NK-92 (cell line): ENCODE measurements around the gene TNIK.

Source experiments
- DNase-seq: peaks from one replicate; lab custom pipeline; 2025; ENCODE audit not compliant: unreplicated experiment; lab: John Stamatoyannopoulos, UW

Gene TNIK

DNA sequence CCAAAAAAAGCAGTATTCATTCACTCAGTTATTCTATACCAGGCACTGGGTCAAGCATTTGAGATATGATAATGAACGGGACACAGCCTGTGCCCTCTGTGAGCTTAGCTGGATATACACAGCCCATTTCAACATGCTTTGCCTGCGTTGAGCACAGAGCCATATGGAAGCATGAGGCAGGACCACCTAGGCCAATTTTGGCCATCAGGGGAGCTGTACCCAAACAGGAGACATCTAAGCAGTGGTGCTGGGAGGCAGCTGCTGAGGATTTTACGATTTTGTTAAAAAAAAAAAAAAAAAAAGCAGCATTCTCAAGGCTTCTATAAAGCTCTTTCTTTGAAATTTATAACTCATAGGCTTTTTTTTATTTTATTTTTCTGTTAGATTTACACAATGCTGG is 346.5 kb downstream of the TNIK start:
- DNase-seq: no peak

GRCh38 chr3:171110715-171111114 is 349.5 kb downstream of the TNIK start:
- DNase-seq: no peak

DNA sequence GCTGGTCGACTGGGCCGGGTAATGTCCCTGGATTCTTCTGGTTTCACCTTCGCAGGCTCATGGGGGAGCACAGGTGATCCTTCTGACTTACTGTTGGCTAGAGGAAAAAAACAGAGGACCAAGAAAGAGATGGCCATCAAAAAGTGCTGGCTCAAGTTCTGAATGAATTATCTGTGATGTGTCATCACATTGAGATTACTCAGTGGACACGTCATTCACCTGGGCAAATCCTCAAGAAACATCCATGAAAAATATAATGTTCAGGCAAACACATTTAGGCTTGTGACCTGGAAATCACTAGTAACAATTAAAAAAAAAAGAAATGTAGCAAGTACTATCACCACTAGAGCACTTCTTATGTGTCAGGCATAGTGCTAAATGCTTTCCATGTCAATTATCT is 352.1 kb downstream of the TNIK start:
- DNase-seq: no peak

- no peak for DNase-seq
Measured at GRCh38 chr3:171103185-171103584, 357.0 kb downstream of the TNIK start.

- DNase-seq: no peak
Measured at GRCh38 chr3:171101982-171102641, 358.1 kb downstream of the TNIK start.

DNA sequence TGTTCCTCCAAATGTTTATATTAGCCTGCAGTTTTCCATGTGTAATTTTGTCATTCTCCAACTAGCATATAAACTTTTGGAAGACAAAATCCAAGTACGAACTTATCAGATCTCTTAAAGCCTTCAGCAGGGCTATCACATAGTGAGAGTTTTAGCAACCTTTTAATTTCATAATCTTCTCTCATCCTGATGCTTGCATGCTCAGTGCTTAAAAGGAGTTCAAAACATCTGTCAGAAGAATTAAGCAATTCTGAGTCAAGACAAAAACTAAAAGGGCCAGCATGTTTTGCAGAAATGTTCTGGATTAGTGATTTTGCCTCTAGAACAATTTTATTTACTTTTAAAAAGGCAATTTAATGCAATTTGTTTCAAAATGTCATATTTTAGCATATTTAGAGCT is 360.3 kb downstream of the TNIK start:
- DNase-seq: no peak

GRCh38 chr3:171095063-171095462 is 365.1 kb downstream of the TNIK start:
- no peak for DNase-seq

GRCh38 chr3:171094411-171094810 is 365.8 kb downstream of the TNIK start:
- DNase-seq: no peak

GRCh38 chr3:171093462-171093861 is 366.7 kb downstream of the TNIK start:
- no peak for DNase-seq

- no peak for DNase-seq
Measured at GRCh38 chr3:171092467-171092911, 367.7 kb downstream of the TNIK start.

DNA sequence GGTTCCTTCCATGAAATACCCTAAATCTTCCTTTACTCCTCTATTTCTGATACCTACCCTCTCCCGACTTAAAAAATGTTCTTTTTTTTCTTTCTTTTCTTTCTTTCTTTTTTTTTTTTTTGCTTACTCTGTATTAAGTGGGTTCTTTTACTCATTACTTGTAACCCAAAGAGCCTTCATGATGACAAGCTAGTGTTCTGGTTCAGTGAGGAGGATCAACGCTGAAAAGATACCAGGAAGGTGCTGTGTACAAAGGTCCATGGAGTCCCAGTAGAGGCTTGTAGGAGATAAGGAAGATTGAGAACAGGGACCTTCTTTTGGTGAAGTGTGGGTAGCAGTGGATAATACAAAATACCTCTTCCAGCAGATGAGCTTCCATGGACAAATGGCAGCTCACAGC is 369.9 kb downstream of the TNIK start:
- DNase-seq: no peak

GRCh38 chr3:171088964-171089754 is 371.0 kb downstream of the TNIK start:
- DNase-seq: no peak

DNA sequence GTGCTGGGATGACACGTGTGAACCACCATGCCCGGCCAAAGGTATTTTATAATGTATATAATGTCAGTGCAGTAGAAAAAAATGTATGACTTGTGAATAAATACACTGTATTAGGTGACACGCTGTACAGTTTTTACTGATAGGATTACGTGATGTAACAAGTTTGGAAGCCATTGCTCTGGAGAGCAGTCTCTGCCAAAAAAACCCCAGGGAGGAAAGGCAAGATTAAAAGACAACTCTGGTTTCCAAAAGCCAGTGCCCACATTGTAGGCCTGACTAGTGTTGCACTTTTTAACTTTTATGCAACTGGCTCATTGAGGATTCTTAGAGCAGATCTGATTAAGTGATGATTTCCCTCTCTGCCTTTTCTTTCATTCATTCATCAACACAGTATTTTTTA is 371.7 kb downstream of the TNIK start:
- DNase-seq: no peak

DNA sequence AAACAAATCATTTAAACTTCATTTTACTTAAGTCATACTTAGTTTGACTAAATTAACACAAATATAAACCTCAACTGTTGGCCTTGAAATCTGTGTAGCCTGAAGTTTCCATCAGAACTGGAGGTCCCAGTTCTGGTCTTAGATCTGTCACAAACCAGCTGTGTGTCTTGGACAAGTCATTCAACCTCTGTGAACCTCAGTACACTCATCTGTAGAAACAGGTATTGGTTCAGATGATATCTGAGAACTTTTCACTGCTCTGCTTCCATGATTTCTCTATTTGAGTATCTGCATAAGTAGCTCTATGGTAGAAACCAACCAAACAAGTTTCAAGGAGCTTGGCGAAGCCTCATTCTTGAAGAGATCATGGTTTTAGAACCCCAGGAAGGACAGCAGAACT is 373.3 kb downstream of the TNIK start:
- DNase-seq: no peak

DNA sequence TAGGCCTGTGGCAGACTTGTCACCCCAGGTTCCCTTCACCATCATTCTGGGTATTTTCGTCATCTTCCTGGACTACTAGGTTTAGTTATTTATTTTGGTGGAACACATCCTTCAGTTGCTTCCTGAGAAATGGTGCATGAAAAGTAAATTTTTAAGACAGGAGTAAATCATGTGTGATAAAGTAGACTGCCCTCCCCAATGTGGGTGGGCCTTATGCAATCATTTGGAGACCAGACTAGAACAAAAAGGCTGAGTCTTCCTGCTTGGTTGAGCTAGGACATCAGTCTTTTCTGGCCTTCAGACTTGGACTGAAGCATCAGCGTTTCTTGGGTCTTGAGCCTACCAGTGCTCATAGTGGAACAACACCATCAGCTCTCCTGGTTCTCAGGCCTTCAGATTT is 382.9 kb downstream of the TNIK start:
- no peak for DNase-seq

GRCh38 chr3:171072432-171072831 is 387.8 kb downstream of the TNIK start:
- DNase-seq: no peak

GRCh38 chr3:171068658-171069057 is 391.5 kb downstream of the TNIK start:
- no peak for DNase-seq

GRCh38 chr3:171066206-171066605 is 394.0 kb downstream of the TNIK start:
- DNase-seq: no peak

DNA sequence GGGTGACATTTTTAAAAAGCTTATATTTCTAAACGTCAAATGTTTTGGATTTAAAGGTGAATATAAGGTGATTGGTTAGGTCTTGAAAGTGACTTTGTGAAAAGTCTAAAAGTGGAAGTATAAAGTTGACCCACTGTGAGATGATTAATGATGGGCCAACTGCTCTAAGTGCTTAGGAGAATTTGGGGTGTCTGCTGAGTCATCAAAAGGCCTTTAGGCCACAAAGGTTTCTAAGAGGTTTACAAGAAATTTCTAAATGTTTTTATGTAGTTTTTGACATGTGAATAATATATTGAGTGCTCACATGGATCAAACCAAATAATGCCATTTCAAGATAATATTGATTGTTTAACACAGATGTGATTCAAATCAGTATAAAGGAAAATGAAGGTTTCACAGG is 394.5 kb downstream of the TNIK start:
- DNase-seq: no peak

GRCh38 chr3:171064461-171064860 is 395.7 kb downstream of the TNIK start:
- no peak for DNase-seq

GRCh38 chr3:171061749-171062148 is 398.5 kb downstream of the TNIK start:
- DNase-seq: no peak

GRCh38 chr3:171059978-171060377 is 400.2 kb downstream of the TNIK start:
- DNase-seq: no peak
